ENCODE measurements around the gene SCGN. TPM values are rescaled to one million over a fixed set of nuclear protein-coding genes. Genes with fewer than 3 reads are reported as not detected.

SCGN gene
- total and polyA plus RNA-seq, 2 of the 13 experiments (the other 11 are each of a cell fraction or from before 2014, with no cell fraction given) = 2.9 to 29.0 TPM

- no peak for TF ChIP-seq PBX3 (CRISPR knock-in tag; IDR thresholded peaks at IDR 0.05; ENCODE audit: borderline replicate concordance)
- TF ChIP-seq ZNF546 (CRISPR knock-in tag; conservative IDR thresholded peaks at IDR 0.05) = no peak
- TF ChIP-seq TBL1XR1 (IDR thresholded peaks at IDR 0.05; ENCODE audit: borderline replicate concordance, low read length, partially characterized antibody) = no peak
- TF ChIP-seq GATA4 (IDR thresholded peaks at IDR 0.05; ENCODE audit: borderline replicate concordance, low read depth) = no peak
- TF ChIP-seq HNRNPLL (IDR thresholded peaks at IDR 0.05; ENCODE audit: low read depth, low read length, poor library complexity, severe bottlenecking) = no peak
- TF ChIP-seq ZNF879 (CRISPR knock-in tag; IDR thresholded peaks at IDR 0.05) = no peak
- no peak for TF ChIP-seq ARID2 (CRISPR knock-in tag; IDR thresholded peaks at IDR 0.05; ENCODE audit: borderline replicate concordance)
- TF ChIP-seq TBX2 (CRISPR knock-in tag; IDR thresholded peaks at IDR 0.05; ENCODE audit: borderline replicate concordance) = no peak
- no peak for TF ChIP-seq NFKBIZ (CRISPR knock-in tag; IDR thresholded peaks at IDR 0.05)
- 0 out of 2 replicates have a peak, but pooled peaks have one; percentile 11 for TF ChIP-seq ZNF136 (CRISPR knock-in tag; IDR thresholded peaks at IDR 0.05; ENCODE audit: low read depth)
- no peak for TF ChIP-seq MTF1 (CRISPR knock-in tag; IDR thresholded peaks at IDR 0.05)
- no peak for TF ChIP-seq KDM2A (CRISPR knock-in tag; IDR thresholded peaks at IDR 0.05; ENCODE audit: borderline replicate concordance, low read depth)
- TF ChIP-seq, protein P1, sequence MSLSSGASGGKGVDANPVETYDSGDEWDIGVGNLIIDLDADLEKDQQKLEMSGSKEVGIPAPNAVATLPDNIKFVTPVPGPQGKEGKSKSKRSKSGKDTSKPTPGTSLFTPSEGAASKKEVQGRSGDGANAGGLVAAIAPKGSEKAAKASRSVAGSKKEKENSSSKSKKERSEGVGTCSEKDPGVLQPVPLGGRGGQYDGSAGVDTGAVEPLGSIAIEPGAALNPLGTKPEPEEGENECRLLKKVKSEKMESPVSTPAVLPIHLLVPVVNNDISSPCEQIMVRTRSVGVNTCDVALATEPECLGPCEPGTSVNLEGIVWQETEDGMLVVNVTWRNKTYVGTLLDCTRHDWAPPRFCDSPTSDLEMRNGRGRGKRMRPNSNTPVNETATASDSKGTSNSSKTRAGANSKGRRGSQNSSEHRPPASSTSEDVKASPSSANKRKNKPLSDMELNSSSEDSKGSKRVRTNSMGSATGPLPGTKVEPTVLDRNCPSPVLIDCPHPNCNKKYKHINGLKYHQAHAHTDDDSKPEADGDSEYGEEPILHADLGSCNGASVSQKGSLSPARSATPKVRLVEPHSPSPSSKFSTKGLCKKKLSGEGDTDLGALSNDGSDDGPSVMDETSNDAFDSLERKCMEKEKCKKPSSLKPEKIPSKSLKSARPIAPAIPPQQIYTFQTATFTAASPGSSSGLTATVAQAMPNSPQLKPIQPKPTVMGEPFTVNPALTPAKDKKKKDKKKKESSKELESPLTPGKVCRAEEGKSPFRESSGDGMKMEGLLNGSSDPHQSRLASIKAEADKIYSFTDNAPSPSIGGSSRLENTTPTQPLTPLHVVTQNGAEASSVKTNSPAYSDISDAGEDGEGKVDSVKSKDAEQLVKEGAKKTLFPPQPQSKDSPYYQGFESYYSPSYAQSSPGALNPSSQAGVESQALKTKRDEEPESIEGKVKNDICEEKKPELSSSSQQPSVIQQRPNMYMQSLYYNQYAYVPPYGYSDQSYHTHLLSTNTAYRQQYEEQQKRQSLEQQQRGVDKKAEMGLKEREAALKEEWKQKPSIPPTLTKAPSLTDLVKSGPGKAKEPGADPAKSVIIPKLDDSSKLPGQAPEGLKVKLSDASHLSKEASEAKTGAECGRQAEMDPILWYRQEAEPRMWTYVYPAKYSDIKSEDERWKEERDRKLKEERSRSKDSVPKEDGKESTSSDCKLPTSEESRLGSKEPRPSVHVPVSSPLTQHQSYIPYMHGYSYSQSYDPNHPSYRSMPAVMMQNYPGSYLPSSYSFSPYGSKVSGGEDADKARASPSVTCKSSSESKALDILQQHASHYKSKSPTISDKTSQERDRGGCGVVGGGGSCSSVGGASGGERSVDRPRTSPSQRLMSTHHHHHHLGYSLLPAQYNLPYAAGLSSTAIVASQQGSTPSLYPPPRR (CRISPR knock-in tag; IDR thresholded peaks at IDR 0.05; ENCODE audit: borderline replicate concordance) = peak; percentile 62; the same call in 1 of the 2 replicates
- peak; percentile 30; the same call in 1 of the 2 replicates for TF ChIP-seq IKZF5 (CRISPR knock-in tag; IDR thresholded peaks at IDR 0.05)
- no peak for TF ChIP-seq ZNF552 (CRISPR knock-in tag; IDR thresholded peaks at IDR 0.05; ENCODE audit: borderline replicate concordance)
- TF ChIP-seq ZNF432 (CRISPR knock-in tag; IDR thresholded peaks at IDR 0.05; ENCODE audit: borderline replicate concordance) = no peak
- TF ChIP-seq ZNF17 (CRISPR knock-in tag; IDR thresholded peaks at IDR 0.05) = no peak
- TF ChIP-seq ZFAT (CRISPR knock-in tag; conservative IDR thresholded peaks at IDR 0.05) = no peak
- TF ChIP-seq FOSL2 (CRISPR knock-in tag; IDR thresholded peaks at IDR 0.05) = peak; percentile 99
- no peak for TF ChIP-seq U2AF1 (optimal IDR thresholded peaks at IDR 0.05; ENCODE audit: low read depth, low read length)
- TF ChIP-seq IRF2 (CRISPR knock-in tag; IDR thresholded peaks at IDR 0.05) = no peak
- no peak for TF ChIP-seq ZNF335 (CRISPR knock-in tag; IDR thresholded peaks at IDR 0.05)
- no peak for TF ChIP-seq SRY (CRISPR knock-in tag; IDR thresholded peaks at IDR 0.05)
- no peak for TF ChIP-seq SALL2 (CRISPR knock-in tag; IDR thresholded peaks at IDR 0.05)
- peak; percentile 49; the same call in 1 of the 2 replicates for TF ChIP-seq BHLHE40 (IDR thresholded peaks at IDR 0.05; ENCODE audit: low read length)
- TF ChIP-seq TCF7L2 (IDR thresholded peaks at IDR 0.05; ENCODE audit: low read depth, low read length) = no peak
These were observed 8.5 kb downstream of the SCGN start (continued) for GRCh38 chr6:25660512-25660911.
